NCI-H510A treated with DMSO at 0.1 percent for 48 hours (cell line): ENCODE measurements around the gene FOXQ1.

ENCODE experiments used
- DNase-seq: peaks from one replicate; lab custom pipeline; 2025; lab: John Stamatoyannopoulos, UW

Gene FOXQ1

DNA sequence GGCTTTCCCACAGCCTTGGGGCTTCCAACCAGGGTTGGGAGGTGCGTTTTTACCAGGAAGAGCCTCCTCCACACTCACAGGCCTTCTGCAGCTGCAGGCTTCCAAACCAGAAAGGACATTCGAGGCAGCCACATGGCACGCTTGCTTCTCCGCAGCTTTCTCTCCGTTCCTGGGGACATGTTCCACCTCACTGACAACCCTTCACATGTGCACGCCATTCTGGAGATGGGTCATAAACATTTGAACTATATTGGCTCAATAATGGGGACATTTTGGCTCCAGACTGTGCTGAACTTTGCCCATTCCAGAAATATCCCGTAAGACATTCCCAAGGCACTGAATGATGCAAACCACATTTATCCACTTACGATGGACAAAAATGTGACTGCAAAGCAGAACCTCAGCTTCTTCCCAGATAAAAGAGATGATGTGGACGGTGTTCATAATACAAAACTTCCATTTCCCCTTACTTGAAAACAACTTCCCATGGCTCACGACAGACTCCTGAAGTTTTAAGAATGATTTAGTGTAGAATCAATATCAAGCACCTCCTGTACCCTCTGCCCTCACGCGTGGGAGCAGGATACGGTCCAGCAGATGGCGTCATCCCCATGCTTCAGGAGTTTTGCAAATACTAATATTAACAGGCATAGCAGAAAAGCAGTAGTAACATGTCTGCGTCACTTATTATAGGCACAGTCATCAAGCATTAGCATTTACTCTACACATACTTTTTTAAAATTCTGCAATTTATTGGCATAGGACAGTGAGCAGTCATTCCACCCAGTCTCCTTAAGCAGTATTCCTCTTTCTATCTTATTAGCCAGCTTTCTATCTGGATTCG, 52.1 kb downstream of the FOXQ1 start:
- no peak for DNase-seq
